ENCODE measurements around the gene NLK. TPM values are rescaled to one million over a fixed set of nuclear protein-coding genes. Genes with fewer than 3 reads are reported as not detected.
"Not testable (repeated sequence)": the region's sequence is repeated elsewhere in the genome, so short reads cannot be mapped to it uniquely, and the experiment has no call there.

NLK gene
- polyA plus RNA-seq (2013, experiment 1 of 2; ENCODE audit: insufficient read length): 9.2 TPM
- polyA plus RNA-seq (2013, experiment 2 of 2; ENCODE audit: insufficient read length): 9.3 TPM

- DNase-seq: no peak
Measured at GRCh38 chr17:28042657-28042720, at the start of gene NLK. Gene NLK (plus strand): TSS chr17:28042677. CDS start chr17:28042874, 197 bp downstream.

GRCh38 chr17:27993161-27993695 is 49.2 kb upstream of the NLK start:
- DNase-seq: no peak

GRCh38 chr17:27993723-27994310 is 48.7 kb upstream of the NLK start:
- no peak for DNase-seq

- no peak for DNase-seq
Measured at GRCh38 chr17:27994586-27994985, 47.9 kb upstream of the NLK start.

GRCh38 chr17:27995554-27995953 is 46.9 kb upstream of the NLK start:
- DNase-seq: no peak

GRCh38 chr17:27996202-27997043 is 46.1 kb upstream of the NLK start:
- DNase-seq: no peak

- DNase-seq: no peak
Measured at GRCh38 chr17:27997044-27997401, 45.5 kb upstream of the NLK start.

GRCh38 chr17:27997522-27997921 is 45.0 kb upstream of the NLK start:
- no peak for DNase-seq

- no peak for DNase-seq
Measured at GRCh38 chr17:28001149-28001548, 41.3 kb upstream of the NLK start.

GRCh38 chr17:28004344-28004743 is 38.1 kb upstream of the NLK start:
- DNase-seq: no peak

- DNase-seq: not testable (repeated sequence)
Measured at GRCh38 chr17:28007925-28008324, 34.6 kb upstream of the NLK start.

- peak; percentile 46 for DNase-seq
Measured at GRCh38 chr17:28008513-28008912, 34.0 kb upstream of the NLK start.

GRCh38 chr17:28010406-28010805 is 32.1 kb upstream of the NLK start:
- no peak for DNase-seq

GRCh38 chr17:28018439-28019070 is 23.9 kb upstream of the NLK start:
- DNase-seq: no peak

- no peak for DNase-seq
Measured at GRCh38 chr17:28020515-28020914, 22.0 kb upstream of the NLK start.

- no peak for DNase-seq
Measured at GRCh38 chr17:28029044-28029443, 13.4 kb upstream of the NLK start.

- no peak for DNase-seq
Measured at GRCh38 chr17:28030386-28030785, 12.1 kb upstream of the NLK start.

GRCh38 chr17:28031174-28031573 is 11.3 kb upstream of the NLK start:
- DNase-seq: no peak

- DNase-seq: peak; percentile 66
Measured at GRCh38 chr17:28033972-28034714, 8.3 kb upstream of the NLK start.

- not testable (repeated sequence) for DNase-seq
Measured at GRCh38 chr17:28035452-28035851, 7.0 kb upstream of the NLK start.

GRCh38 chr17:28035884-28036283 is 6.6 kb upstream of the NLK start:
- DNase-seq: not testable (repeated sequence)

GRCh38 chr17:28038802-28039201 is 3.7 kb upstream of the NLK start:
- peak; percentile 23 for DNase-seq

GRCh38 chr17:28039251-28039650 is 3.2 kb upstream of the NLK start:
- no peak for DNase-seq

Data from fibroblast of skin of abdomen (primary cell).